IMR-90 (cell line): ENCODE data around the gene TENM4. TPM values are rescaled to one million over a fixed set of nuclear protein-coding genes. Genes with fewer than 3 reads are reported as not detected.

Source experiments
- ATAC-seq: fragments of 200-7000 bp; cut with Tn5 transposase; 2 replicates; pipeline ENCODE4 v1.9.1; 2020; ENCODE audit warnings: low read depth, mild to moderate bottlenecking, moderate library complexity
- BruUV-seq: library from RNA; stranded (reverse); fragments of 400-500 nt; replicated peaks from 2 replicates; lab custom pipeline; 2021; lab: Mats Ljungman, UMichigan
- CTCF ChIA-PET: fragments of 300-600 bp; formaldehyde crosslinking; extraction: SDS; loops from one replicate; lab custom pipeline; 2021; ENCODE audit warnings: antibody characterized with exemption; lab: Yijun Ruan, JAX
- POLR2A ChIA-PET: fragments of 300-600 bp; sonication (Branson Sonifier 250); formaldehyde crosslinking; loops from one replicate; lab custom pipeline; 2022; ENCODE audit warnings: antibody characterized with exemption; ENCODE audit not compliant: unreplicated experiment; lab: Charles Lee
- DNase-seq: peaks from one replicate; pipeline ENCODE4 v3.0.0; 2013
- H2AFZ ChIP-seq: replicated peaks from 2 replicates; pipeline ENCODE3; 2013; ENCODE audit warnings: low read length, mild to moderate bottlenecking; ENCODE audit not compliant: poor library complexity
- H2AK5ac ChIP-seq: 2 replicates; pipeline ENCODE4 v1.6.1; 2013; ENCODE audit warnings: low read depth, low read length, inconsistent platforms
- H2AK9ac ChIP-seq: replicated peaks from 2 replicates; pipeline ENCODE3; 2013; ENCODE audit warnings: mild to moderate bottlenecking, low read depth, low read length, moderate library complexity; ENCODE audit not compliant: poor library complexity
- H2BK120ac ChIP-seq: 2 replicates; pipeline ENCODE4 v1.6.1; 2013; ENCODE audit warnings: low read depth, low read length, inconsistent platforms
- H2BK15ac ChIP-seq: 3 replicates; pipeline ENCODE4 v1.6.1; 2013; ENCODE audit warnings: low read depth, low read length, inconsistent platforms
- H2BK20ac ChIP-seq: 2 replicates; pipeline ENCODE4 v1.6.1; 2013; ENCODE audit warnings: low read depth, mild to moderate bottlenecking, inconsistent platforms, low read length, moderate library complexity
- H2BK5ac ChIP-seq: 2 replicates; pipeline ENCODE4 v1.6.1; 2013; ENCODE audit warnings: mild to moderate bottlenecking, low read depth, low read length, inconsistent platforms; ENCODE audit not compliant: poor library complexity, severe bottlenecking
- H3K14ac ChIP-seq: replicated peaks from 2 replicates; pipeline ENCODE4 v1.6.1; 2013; ENCODE audit warnings: low read depth, low read length, inconsistent platforms
- H3K18ac ChIP-seq: 2 replicates; pipeline ENCODE4 v1.6.1; 2013; ENCODE audit warnings: low read depth, low read length, control low read depth
- H3K23ac ChIP-seq: 2 replicates; pipeline ENCODE4 v1.6.1; 2013; ENCODE audit warnings: low read depth, low read length, inconsistent platforms
- H3K27ac ChIP-seq: 2 replicates; pipeline ENCODE4 v1.5.1; 2013; ENCODE audit warnings: mild to moderate bottlenecking, control low read depth, low read length; ENCODE audit not compliant: insufficient read depth
- H3K27me3 ChIP-seq: 2 replicates; pipeline ENCODE4 v1.6.1; 2013; ENCODE audit warnings: low read length; ENCODE audit not compliant: control insufficient read depth, insufficient read depth
- H3K36me3 ChIP-seq: 2 replicates; pipeline ENCODE4 v1.6.1; 2013; ENCODE audit warnings: low read length, mixed read lengths; ENCODE audit not compliant: control insufficient read depth, insufficient read depth
- H3K4ac ChIP-seq: 2 replicates; pipeline ENCODE4 v1.6.1; 2013; ENCODE audit warnings: low read depth, low read length, inconsistent platforms
- H3K4me1 ChIP-seq: 2 replicates; pipeline ENCODE4 v1.6.1; 2013; ENCODE audit warnings: low read length, mixed read lengths; ENCODE audit not compliant: control insufficient read depth, insufficient read depth
- H3K4me2 ChIP-seq: 2 replicates; pipeline ENCODE4 v1.6.1; 2013; ENCODE audit warnings: low read depth, mild to moderate bottlenecking, control low read depth, low read length, moderate library complexity
- H3K4me3 ChIP-seq: 2 replicates; pipeline ENCODE4 v1.5.1; 2013; ENCODE audit warnings: low read depth, mild to moderate bottlenecking, control low read depth, low read length, moderate library complexity; ENCODE audit not compliant: insufficient read depth
- H3K56ac ChIP-seq: 2 replicates; pipeline ENCODE4 v1.6.1; 2013; ENCODE audit warnings: low read length, inconsistent platforms; ENCODE audit not compliant: insufficient read depth; ENCODE audit errors: extremely low read depth
- H3K79me1 ChIP-seq, 2 experiments: 2 replicates each; pipeline ENCODE4 v1.6.1; 2013; ENCODE audit warnings: low read length in 2 of 2, inconsistent platforms in 1 of 2, low read depth in 1 of 2
- H3K9ac ChIP-seq: 2 replicates; pipeline ENCODE4 v1.6.1; 2013; ENCODE audit warnings: low read depth, low read length, control low read depth
- H3K9me1 ChIP-seq: 2 replicates; pipeline ENCODE4 v1.6.1; 2013; ENCODE audit warnings: low read length, inconsistent platforms; ENCODE audit not compliant: insufficient read depth
- H3K9me3 ChIP-seq: 2 replicates; pipeline ENCODE4 v1.6.1; 2013; ENCODE audit warnings: low read length; ENCODE audit not compliant: control insufficient read depth, insufficient read depth
- H4K20me1 ChIP-seq: 2 replicates; pipeline ENCODE4 v1.6.1; 2013; ENCODE audit warnings: low read length, inconsistent platforms; ENCODE audit not compliant: insufficient read depth
- H4K5ac ChIP-seq: 2 replicates; pipeline ENCODE4 v1.6.1; 2013; ENCODE audit warnings: mild to moderate bottlenecking, low read depth, low read length, control low read depth
- H4K8ac ChIP-seq, 2 experiments: 2 replicates each; pipeline ENCODE4 v1.6.1; 2013; ENCODE audit warnings: low read depth in 2 of 2, low read length in 2 of 2, control low read depth in 1 of 2, inconsistent platforms in 1 of 2
- H4K91ac ChIP-seq: 2 replicates; pipeline ENCODE4 v1.6.1; 2013; ENCODE audit warnings: low read depth, low read length, inconsistent platforms; ENCODE audit not compliant: insufficient read depth
- MAZ ChIP-seq: IDR thresholded peaks from 2 replicates; pipeline ENCODE4 v1.6.1; 2012; ENCODE audit warnings: low read depth, mild to moderate bottlenecking, low read length, improper control_type of control experiment, moderate library complexity, borderline replicate concordance
- POLR2A ChIP-seq: IDR thresholded peaks from 2 replicates; pipeline ENCODE4 v1.6.1; 2012; ENCODE audit warnings: mild to moderate bottlenecking, low read depth, low read length
- RAD21 ChIP-seq: IDR thresholded peaks from 2 replicates; pipeline ENCODE4 v1.6.1; 2012; ENCODE audit warnings: low read length, improper control_type of control experiment
- RCOR1 ChIP-seq: IDR thresholded peaks from 2 replicates; pipeline ENCODE4 v1.6.1; 2012; ENCODE audit warnings: mild to moderate bottlenecking, low read length, improper control_type of control experiment; ENCODE audit not compliant: insufficient replicate concordance
- WGBS, 2 experiments: methylation state at CpG; one replicate each; pipeline versions ENCODE4 v1.1.5 to v1.1.7; 2013; ENCODE audit warnings: missing lambda C conversion rate in 2 of 2; ENCODE audit not compliant: insufficient read length in 1 of 2; ENCODE audit errors: extremely low coverage in 2 of 2; 5-methylcytosine and 5-hydroxymethylcytosine counted together
- dilution Hi-C: fragments of 300-500 bp; cut with HindIII; formaldehyde crosslinking; loops from one replicate; pipeline ENCODE4 v1.14.3; 2018; ENCODE audit warnings: low sequenced_read_pairs; ENCODE audit not compliant: unreplicated experiment
- in situ Hi-C: fragments of 300-500 bp; cut with MboI; formaldehyde crosslinking; loops from 3 replicates; pipeline ENCODE4 v1.14.3; 2019; ENCODE audit warnings: low sequenced_read_pairs, inconsistent platforms, mixed read lengths
- intact Hi-C: fragments of 100-400 bp; cut with micrococcal nuclease; formaldehyde crosslinking; loops from 2 replicates; pipeline ENCODE4 v1.10.0; 2022
- polyA plus RNA-seq, 3 experiments: library from polyadenylated mRNA; depleted of rRNA; stranded (reverse); fragments of >200 nt; gene quantifications; 2 replicates each; pipeline ENCODE4 v1.2.3, GENCODE V29; 2012; ENCODE audit warnings: low replicate concordance in 1 of 3
- total RNA-seq: library from RNA; depleted of rRNA; stranded (reverse); fragments of >200 nt; gene quantifications from 2 replicates; pipeline ENCODE4 v1.2.3, GENCODE V29; 2012
- TF ChIP-seq, protein P1 (sequence below): fragments of 150-350 bp; IDR thresholded peaks from 2 replicates; pipeline ENCODE4 v1.6.1; 2016; ENCODE audit warnings: low read depth, mild to moderate bottlenecking, low read length, moderate library complexity, borderline replicate concordance
- TF ChIP-seq, protein P2 (sequence below): fragments of 150-350 bp; IDR thresholded peaks from 2 replicates; pipeline ENCODE4 v1.6.1; 2017; ENCODE audit warnings: mild to moderate bottlenecking, antibody characterized with exemption, low read length, low read depth

Gene TENM4
- total and polyA plus RNA-seq, 2 of the 4 experiments (the other 2 are of a cell fraction), result 7.4 to 9.0 TPM

DNA sequence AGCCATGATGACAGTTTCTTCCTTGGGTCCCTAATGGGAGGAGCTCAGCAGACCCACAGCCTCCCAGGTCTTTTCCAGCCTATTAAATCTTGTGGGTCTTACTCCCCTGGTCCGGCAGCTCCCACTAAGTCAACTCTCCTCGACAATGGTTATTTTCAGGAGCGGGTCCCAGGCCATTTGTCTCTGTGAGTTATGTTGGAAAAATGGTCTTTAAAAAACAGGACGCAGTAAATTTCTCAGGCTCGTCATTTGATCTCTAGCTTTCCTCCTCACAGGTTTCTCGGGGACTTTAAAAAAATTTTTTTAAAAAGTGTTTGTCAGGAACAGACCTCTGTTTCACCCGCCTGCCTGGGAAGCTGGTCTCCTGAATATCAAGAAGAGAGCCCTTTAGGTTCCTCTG lies 468.7 kb downstream of the TENM4 start:
- Histone ChIP-seq H4K5ac (no peak overlapping the region), H3K56ac (no peak overlapping the region), H4K20me1 (no peaks in the 10 kb centered on the region), H3K18ac (no peak overlapping the region), H2AK5ac (no peak overlapping the region), H2AK9ac (no peak overlapping the region), H2BK20ac (no peak overlapping the region), H3K9ac (no peak overlapping the region), H2BK15ac (no peak overlapping the region), H4K91ac (no peak overlapping the region), H3K9me3 (no peaks in the 10 kb centered on the region), H3K9me1 (no peaks in the 10 kb centered on the region), H2BK120ac (no peak overlapping the region), H3K79me1 (no peaks in the 10 kb centered on the region), H3K4me1 (no peaks in the 10 kb centered on the region), H2BK5ac (no peak overlapping the region), H3K4me2 (no peak overlapping the region), H3K4me3 (no peak overlapping the region), H3K27ac (no peak overlapping the region), H3K23ac (no peak overlapping the region), H2AFZ (no peak overlapping the region), H4K8ac (no peak overlapping the region), H3K14ac (no peak overlapping the region), H3K4ac (no peak overlapping the region), H3K27me3 (no peaks in the 10 kb centered on the region), H3K36me3 (no peaks in the 10 kb centered on the region)
- TF ChIP-seq POLR2A, result no peak
- TF ChIP-seq, protein P1, sequence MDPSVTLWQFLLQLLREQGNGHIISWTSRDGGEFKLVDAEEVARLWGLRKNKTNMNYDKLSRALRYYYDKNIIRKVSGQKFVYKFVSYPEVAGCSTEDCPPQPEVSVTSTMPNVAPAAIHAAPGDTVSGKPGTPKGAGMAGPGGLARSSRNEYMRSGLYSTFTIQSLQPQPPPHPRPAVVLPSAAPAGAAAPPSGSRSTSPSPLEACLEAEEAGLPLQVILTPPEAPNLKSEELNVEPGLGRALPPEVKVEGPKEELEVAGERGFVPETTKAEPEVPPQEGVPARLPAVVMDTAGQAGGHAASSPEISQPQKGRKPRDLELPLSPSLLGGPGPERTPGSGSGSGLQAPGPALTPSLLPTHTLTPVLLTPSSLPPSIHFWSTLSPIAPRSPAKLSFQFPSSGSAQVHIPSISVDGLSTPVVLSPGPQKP, result no peak
- no peak for TF ChIP-seq RCOR1
- TF ChIP-seq RAD21, result no peak
- no peak for TF ChIP-seq MAZ
- TF ChIP-seq, protein P2, sequence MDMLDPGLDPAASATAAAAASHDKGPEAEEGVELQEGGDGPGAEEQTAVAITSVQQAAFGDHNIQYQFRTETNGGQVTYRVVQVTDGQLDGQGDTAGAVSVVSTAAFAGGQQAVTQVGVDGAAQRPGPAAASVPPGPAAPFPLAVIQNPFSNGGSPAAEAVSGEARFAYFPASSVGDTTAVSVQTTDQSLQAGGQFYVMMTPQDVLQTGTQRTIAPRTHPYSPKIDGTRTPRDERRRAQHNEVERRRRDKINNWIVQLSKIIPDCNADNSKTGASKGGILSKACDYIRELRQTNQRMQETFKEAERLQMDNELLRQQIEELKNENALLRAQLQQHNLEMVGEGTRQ, result no peak
- DNase-seq (no peak), ATAC-seq (no peak)
- intact Hi-C loops, result no loop called here
- in situ Hi-C loops, result no loop called here
- BruUV-seq, result no TSS peak
- no CpG with 5 or more reads among the region's 7 CpGs for WGBS, 2 experiments
- CTCF ChIA-PET, result interaction anchor here (0.6 kb wide), 1 partner anchor 343 kb away, joined by 3 read pairs; no protein-coding TSS in a partner anchor
- POLR2A ChIA-PET, result no interaction called here
- dilution Hi-C loops, result no loop called here
